ENCODE results near the gene TESMIN. TPM values are rescaled to one million over a fixed set of nuclear protein-coding genes. Genes with fewer than 3 reads are reported as not detected.

TESMIN gene
- total RNA-seq, 2 experiments from 2014 or later = 3.4 to 4.9 TPM

DNA sequence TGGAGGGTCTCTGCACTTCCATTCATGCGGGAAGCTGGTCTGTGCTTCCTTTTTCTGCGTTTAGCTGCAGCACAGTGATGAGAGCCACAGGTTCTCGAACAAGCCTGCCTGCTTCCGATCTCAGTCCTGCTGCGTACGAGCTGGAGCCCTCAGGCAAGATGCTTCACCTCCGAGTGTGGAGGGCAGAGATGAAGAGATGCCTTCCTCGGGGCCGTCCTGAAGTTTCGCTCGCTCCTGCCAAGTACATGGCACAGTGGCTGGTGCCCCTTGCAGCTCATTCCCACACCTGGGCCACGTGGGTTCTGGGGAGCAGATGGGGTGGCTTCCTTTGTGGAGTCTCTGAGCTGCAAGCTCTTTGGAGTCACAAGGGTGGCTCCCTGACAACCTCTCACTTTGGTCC is 19.5 kb upstream of the TESMIN start:
- intact Hi-C loops (cut with micrococcal nuclease) = no loop called here
- DNase-seq = no peak
- no peak for ATAC-seq
- TF ChIP-seq CTCF (IDR thresholded peaks at IDR 0.05) = no peak
- Mint-ChIP-seq H3K4me1 (ENCODE audit: low read depth) (no peaks in the 10 kb centered on the region), H3K4me3 (no peak overlapping the region), H3K27ac (no peak overlapping the region), H3K9me3 (no peaks in the 10 kb centered on the region), H3K36me3 (ENCODE audit: low read depth) (peaks cover 10% of the 10 kb centered on the region), H3K27me3 (no peaks in the 10 kb centered on the region)
- POLR2A ChIA-PET = no interaction called here
- CTCF ChIA-PET = interaction anchor here (1.1 kb wide), 1 partner anchor 13 kb away, joined by 3 read pairs; no protein-coding TSS in a partner anchor

DNA sequence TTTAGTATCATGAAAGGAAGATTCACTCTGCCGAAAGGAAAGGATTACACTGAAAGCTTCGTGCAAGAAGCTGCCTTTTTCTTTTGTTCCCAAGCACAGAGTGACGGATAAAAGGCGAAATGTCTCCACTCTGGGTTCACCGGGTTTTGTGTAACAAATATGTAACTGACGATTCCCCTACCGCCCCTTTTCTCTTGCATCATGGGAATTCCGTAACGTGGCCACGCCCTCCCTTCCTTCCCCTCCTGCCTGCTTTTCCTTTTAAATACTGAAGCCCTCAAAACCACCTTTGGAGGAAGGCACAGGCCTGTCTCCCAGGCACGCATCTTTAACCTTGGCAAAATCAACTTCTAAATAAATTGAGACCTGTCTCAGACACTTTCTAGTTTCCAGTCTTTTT is 16.4 kb upstream of the TESMIN start:
- peaks cover 6% of the 10 kb centered on the region for H3K36me3 Mint-ChIP-seq (ENCODE audit: low read depth)
- H3K27ac Mint-ChIP-seq = no peak overlapping the region
- H3K4me1 Mint-ChIP-seq (ENCODE audit: low read depth) = no peaks in the 10 kb centered on the region
- intact Hi-C loops (cut with micrococcal nuclease) = no loop called here
- no peak for TF ChIP-seq CTCF (IDR thresholded peaks at IDR 0.05)
- ChIA-PET POLR2A (no interaction called here), CTCF (interaction anchor here (0.8 kb wide), 1 partner anchor 31 kb away, joined by 3 read pairs; no protein-coding TSS in a partner anchor)
- no peak for ATAC-seq
- no peaks in the 10 kb centered on the region for H3K9me3 Mint-ChIP-seq
- no peak for DNase-seq
- no peak overlapping the region for H3K4me3 Mint-ChIP-seq
- no peaks in the 10 kb centered on the region for H3K27me3 Mint-ChIP-seq

DNA sequence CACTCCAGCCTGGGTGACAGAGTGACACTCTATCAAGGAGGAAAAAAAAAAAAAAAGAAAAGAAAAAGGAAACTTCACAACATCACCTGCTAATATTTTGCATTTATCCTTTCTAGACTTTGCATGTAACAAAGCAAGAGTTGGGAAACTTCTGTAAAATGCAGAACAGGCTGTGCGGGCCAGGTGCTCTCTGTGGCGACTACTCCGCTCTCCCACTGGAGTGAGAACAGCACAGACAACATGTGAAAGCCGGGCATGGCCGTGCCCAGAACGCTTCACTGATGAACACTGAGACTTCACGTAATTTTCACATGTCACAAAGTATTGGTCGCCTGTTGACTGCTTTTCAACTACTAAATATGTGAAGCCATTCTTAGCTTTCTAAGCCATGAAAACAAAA is 15.5 kb upstream of the TESMIN start:
- ATAC-seq = no peak
- Mint-ChIP-seq H3K27ac (no peak overlapping the region), H3K9me3 (no peaks in the 10 kb centered on the region), H3K4me3 (no peak overlapping the region), H3K27me3 (no peaks in the 10 kb centered on the region), H3K4me1 (ENCODE audit: low read depth) (no peaks in the 10 kb centered on the region), H3K36me3 (ENCODE audit: low read depth) (peaks cover 6% of the 10 kb centered on the region)
- ChIA-PET POLR2A (no interaction called here), CTCF (no interaction called here)
- TF ChIP-seq CTCF (IDR thresholded peaks at IDR 0.05) = no peak
- intact Hi-C loops (cut with micrococcal nuclease) = no loop called here
- no peak for DNase-seq

DNA sequence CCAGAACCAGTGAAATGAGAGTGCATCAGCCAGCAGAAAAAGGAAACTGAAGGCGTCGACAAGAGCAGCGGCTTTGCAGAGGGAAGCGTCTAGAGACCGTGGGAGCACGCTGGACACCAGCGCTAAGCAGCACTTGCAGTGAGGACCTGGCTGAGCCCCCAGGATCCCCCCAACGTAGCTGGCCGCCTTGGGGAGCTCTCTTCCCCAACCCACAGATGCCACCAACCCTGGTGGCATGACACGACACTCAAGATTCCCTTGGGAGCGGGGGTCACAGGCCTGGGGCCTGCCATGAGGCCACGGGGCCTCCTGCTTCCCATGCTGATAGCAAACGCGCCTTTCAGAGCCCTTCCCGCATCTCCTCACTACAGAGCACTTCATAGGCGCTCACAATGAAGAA is 13.4 kb upstream of the TESMIN start:
- Mint-ChIP-seq H3K4me1 (ENCODE audit: low read depth) (no peaks in the 10 kb centered on the region), H3K27ac (no peak overlapping the region), H3K9me3 (no peaks in the 10 kb centered on the region), H3K27me3 (no peaks in the 10 kb centered on the region), H3K4me3 (no peak overlapping the region), H3K36me3 (ENCODE audit: low read depth) (peaks cover 10% of the 10 kb centered on the region)
- no peak for ATAC-seq
- intact Hi-C loops (cut with micrococcal nuclease) = no loop called here
- POLR2A ChIA-PET = no interaction called here
- TF ChIP-seq CTCF (IDR thresholded peaks at IDR 0.05) = no peak
- CTCF ChIA-PET = no interaction called here
- no peak for DNase-seq

DNA sequence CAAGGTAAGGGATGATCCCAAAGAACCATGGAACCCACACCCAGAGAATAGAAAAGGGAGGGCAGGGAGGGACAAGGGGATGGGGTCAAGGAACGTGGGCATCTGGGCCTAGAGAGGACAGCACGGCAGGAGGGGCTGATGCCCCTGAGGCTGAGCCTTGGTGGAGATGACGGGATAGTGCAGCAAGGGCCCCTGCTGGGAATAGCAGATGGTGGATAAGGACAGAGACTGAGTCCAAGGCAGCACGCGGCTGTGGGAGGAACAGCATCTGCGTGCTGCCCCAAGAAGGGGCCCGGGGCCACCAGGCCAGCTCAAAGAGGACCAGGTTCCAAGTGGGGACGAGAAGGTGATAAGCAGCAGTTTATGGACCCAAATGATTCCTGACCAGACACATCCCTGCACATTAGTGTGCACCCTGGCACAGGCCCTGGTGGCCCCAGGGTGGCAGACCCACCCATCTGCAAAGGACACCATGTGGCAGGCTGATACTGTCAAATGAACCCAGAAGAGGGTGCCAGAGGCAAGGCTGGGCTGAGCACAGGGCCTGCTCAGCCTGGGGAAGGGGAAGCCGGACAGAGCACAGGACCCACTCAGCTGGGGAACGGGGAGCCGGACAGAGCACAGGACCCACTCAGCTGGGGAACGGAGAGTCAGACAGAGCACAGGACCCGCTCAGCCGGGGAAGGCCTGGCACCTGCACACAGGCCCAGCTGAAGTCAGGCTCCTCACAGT is 12.8 kb upstream of the TESMIN start:
- Mint-ChIP-seq H3K4me1 (ENCODE audit: low read depth) (no peaks in the 10 kb centered on the region), H3K4me3 (no peak overlapping the region), H3K27ac (no peak overlapping the region), H3K36me3 (ENCODE audit: low read depth) (peaks cover 8% of the 10 kb centered on the region), H3K9me3 (no peaks in the 10 kb centered on the region), H3K27me3 (no peaks in the 10 kb centered on the region)
- TF ChIP-seq CTCF (IDR thresholded peaks at IDR 0.05) = no peak
- no peak for DNase-seq
- no peak for ATAC-seq
- intact Hi-C loops (cut with micrococcal nuclease) = no loop called here
- CTCF ChIA-PET = no interaction called here
- POLR2A ChIA-PET = no interaction called here
